Spinal cord (tissue), 10 donors: ENCODE results near the gene PHF2. TPM values are rescaled to one million over a fixed set of nuclear protein-coding genes. Genes with fewer than 3 reads are reported as not detected.

Source experiments
- DNase-seq, 6 donors: peaks; one replicate each; pipeline versions ENCODE4 v3.0.0 to v3.0.0-alpha.2; 2013 to 2015; ENCODE audit warnings: low spot score in 6 of 6, low read depth in 4 of 6
- H3K27ac ChIP-seq: one replicate; pipeline ENCODE4 v1.5.1; 2013; ENCODE audit warnings: low read depth, low read length, control low read depth
- H3K27me3 ChIP-seq: one replicate; pipeline ENCODE4 v1.6.1; 2013; ENCODE audit warnings: low read length; ENCODE audit not compliant: control insufficient read depth, insufficient read depth
- H3K36me3 ChIP-seq: one replicate; pipeline ENCODE4 v1.6.1; 2013; ENCODE audit warnings: low read length; ENCODE audit not compliant: control insufficient read depth, insufficient read depth
- H3K4me1 ChIP-seq: one replicate; pipeline ENCODE4 v1.6.1; 2013; ENCODE audit warnings: low read length; ENCODE audit not compliant: control insufficient read depth, insufficient read depth
- H3K4me3 ChIP-seq: one replicate; pipeline ENCODE4 v1.5.1; 2013; ENCODE audit warnings: low read depth, low read length, control low read depth
- H3K9me3 ChIP-seq: one replicate; pipeline ENCODE4 v1.6.1; 2013; ENCODE audit warnings: low read length; ENCODE audit not compliant: control insufficient read depth, insufficient read depth
- WGBS: methylation state at CpG from one replicate; pipeline ENCODE4 v1.1.5; 2013; ENCODE audit warnings: missing lambda C conversion rate; ENCODE audit not compliant: insufficient coverage; 5-methylcytosine and 5-hydroxymethylcytosine counted together
- polyA plus RNA-seq, 2 donors: library from polyadenylated mRNA; unstranded; fragments of 120-200 nt; gene quantifications; one replicate each; pipeline ENCODE4 v1.2.1, GENCODE V29; 2013; ENCODE audit not compliant: insufficient read length in 2 of 2
- total RNA-seq, 2 donors: library from RNA; depleted of rRNA in 1 of 2; stranded (reverse); fragments of 120-200 nt in 1 of 2; fragments of >200 nt in 1 of 2; gene quantifications; one replicate each; pipeline versions ENCODE4 v1.2.3 to v1.2.4, GENCODE V29; 2013 to 2014
- donor health status: healthy.

Gene PHF2
- total and polyA plus RNA-seq, 4 donors: 23.3 to 61.1 (median 43.4) TPM

- Histone ChIP-seq H3K36me3 (peaks cover 68% of the 10 kb centered on the region), H3K27ac (no peak overlapping the region), H3K4me1 (peaks cover 6% of the 10 kb centered on the region), H3K27me3 (no peaks in the 10 kb centered on the region), H3K9me3 (peaks cover 5% of the 10 kb centered on the region), H3K4me3 (no peak overlapping the region)
- 90% methylated on average over 8 of the region's 10 CpGs for WGBS
- no peak for DNase-seq
These were observed 58.2 kb downstream of the PHF2 start for GRCh38 chr9:93634311-93635185.

- H3K4me3 ChIP-seq: no peak overlapping the region
- no peaks in the 10 kb centered on the region for H3K27me3 ChIP-seq
- WGBS: 78% methylated on average over 11 of the region's 13 CpGs
- peaks cover 62% of the 10 kb centered on the region for H3K36me3 ChIP-seq
- H3K9me3 ChIP-seq: peaks cover 7% of the 10 kb centered on the region
- H3K27ac ChIP-seq: no peak overlapping the region
- DNase-seq: no peak
- peaks cover 5% of the 10 kb centered on the region for H3K4me1 ChIP-seq
These were observed 59.1 kb downstream of the PHF2 start for GRCh38 chr9:93635186-93636107.

- no peaks in the 10 kb centered on the region for H3K27me3 ChIP-seq
- peaks cover 7% of the 10 kb centered on the region for H3K9me3 ChIP-seq
- DNase-seq: no peak
- WGBS: 91% methylated on average over 13 of the region's 15 CpGs
- no peak overlapping the region for H3K4me3 ChIP-seq
- H3K27ac ChIP-seq: no peak overlapping the region
- peaks cover 5% of the 10 kb centered on the region for H3K4me1 ChIP-seq
- peaks cover 56% of the 10 kb centered on the region for H3K36me3 ChIP-seq
These were observed 59.8 kb downstream of the PHF2 start for GRCh38 chr9:93636172-93636661.

GRCh38 chr9:93636667-93637066 is 60.3 kb downstream of the PHF2 start:
- DNase-seq: no peak
- no peak overlapping the region for H3K27ac ChIP-seq
- peaks cover 5% of the 10 kb centered on the region for H3K4me1 ChIP-seq
- H3K9me3 ChIP-seq: peaks cover 7% of the 10 kb centered on the region
- peaks cover 51% of the 10 kb centered on the region for H3K36me3 ChIP-seq
- 95% methylated on average over 2 of the region's 5 CpGs for WGBS
- no peak overlapping the region for H3K4me3 ChIP-seq
- no peaks in the 10 kb centered on the region for H3K27me3 ChIP-seq

- H3K4me3 ChIP-seq: no peak overlapping the region
- no peak overlapping the region for H3K27ac ChIP-seq
- peaks cover 7% of the 10 kb centered on the region for H3K9me3 ChIP-seq
- WGBS: no CpG with 5 or more reads among the region's 3 CpGs
- no peaks in the 10 kb centered on the region for H3K27me3 ChIP-seq
- DNase-seq: no peak
- peaks cover 45% of the 10 kb centered on the region for H3K36me3 ChIP-seq
- peaks cover 5% of the 10 kb centered on the region for H3K4me1 ChIP-seq
These were observed 61.5 kb downstream of the PHF2 start for GRCh38 chr9:93637886-93638285.

- Histone ChIP-seq H3K4me3 (no peak overlapping the region), H3K9me3 (peaks cover 7% of the 10 kb centered on the region), H3K4me1 (no peaks in the 10 kb centered on the region), H3K36me3 (peaks cover 43% of the 10 kb centered on the region), H3K27ac (no peak overlapping the region), H3K27me3 (no peaks in the 10 kb centered on the region)
- no peak for DNase-seq
- WGBS: no CpG with 5 or more reads among the region's 2 CpGs
These were observed 63.6 kb downstream of the PHF2 start for GRCh38 chr9:93640027-93640426.

GRCh38 chr9:93642961-93643360 is 66.6 kb downstream of the PHF2 start:
- peaks cover 5% of the 10 kb centered on the region for H3K9me3 ChIP-seq
- 72% methylated on average over 3 of the region's 5 CpGs for WGBS
- no peak overlapping the region for H3K27ac ChIP-seq
- H3K36me3 ChIP-seq: peaks cover 44% of the 10 kb centered on the region
- DNase-seq: no peak
- no peaks in the 10 kb centered on the region for H3K27me3 ChIP-seq
- no peaks in the 10 kb centered on the region for H3K4me1 ChIP-seq
- H3K4me3 ChIP-seq: no peak overlapping the region

GRCh38 chr9:93644397-93645088 is 68.2 kb downstream of the PHF2 start:
- Histone ChIP-seq H3K4me3 (no peak overlapping the region), H3K36me3 (peaks cover 49% of the 10 kb centered on the region), H3K27ac (no peak overlapping the region), H3K9me3 (peaks cover 2% of the 10 kb centered on the region), H3K27me3 (no peaks in the 10 kb centered on the region), H3K4me1 (no peaks in the 10 kb centered on the region)
- WGBS: 88% methylated on average over 7 of the region's 12 CpGs
- DNase-seq: no peak
